Coronary artery (tissue), 2 donors: ENCODE measurements around the gene RNF157.
"Not testable (repeated sequence)": the region's sequence is repeated elsewhere in the genome, so short reads cannot be mapped to it uniquely, and the experiment has no call there.

Source experiments
- DNase-seq: peaks from one replicate; pipeline ENCODE4 v3.0.0-alpha.2; 2017; ENCODE audit warnings: low spot score
- H3K27ac ChIP-seq, 2 donors: fragments of 200-600 bp; sonication (generic); one replicate each; pipeline ENCODE4 v1.5.1; 2016 to 2019
- H3K4me3 ChIP-seq: fragments of 200-600 bp; sonication (generic); 2 replicates; pipeline ENCODE4 v1.5.1; 2016; ENCODE audit warnings: mild to moderate bottlenecking, moderate library complexity
- TF ChIP-seq, protein P1 (sequence below): fragments of 200-600 bp; sonication (generic); IDR thresholded peaks from one replicate; pipeline ENCODE4 v1.5.1; 2019; ENCODE audit warnings: antibody characterized with exemption

The RNF157 gene

DNA sequence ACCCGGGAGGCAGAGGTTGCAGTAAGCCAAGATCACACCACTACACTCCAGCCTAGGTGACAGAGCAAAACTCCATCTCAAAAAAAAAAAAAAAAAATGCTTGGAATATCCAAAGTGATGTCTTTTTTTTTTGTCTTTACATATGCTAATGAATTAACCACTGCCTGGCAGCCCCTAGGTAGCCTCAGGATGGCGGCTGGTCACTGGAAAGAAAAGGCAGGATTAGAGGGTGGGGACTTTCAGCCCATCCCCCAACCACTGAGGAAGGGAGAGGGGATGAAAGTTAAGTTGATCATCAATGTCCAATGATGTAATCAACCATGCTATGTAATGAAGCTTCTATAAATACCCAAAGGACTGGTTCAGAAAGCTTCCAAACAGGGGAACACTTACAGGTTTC lies 26.8 kb downstream of the RNF157 start:
- no peak overlapping the region for H3K27ac ChIP-seq

GRCh38 chr17:76208120-76208519 lies 32.2 kb downstream of the RNF157 start:
- DNase-seq = no peak
- H3K4me3 ChIP-seq = no peak overlapping the region
- no peak overlapping the region for H3K27ac ChIP-seq
- TF ChIP-seq, protein P1, sequence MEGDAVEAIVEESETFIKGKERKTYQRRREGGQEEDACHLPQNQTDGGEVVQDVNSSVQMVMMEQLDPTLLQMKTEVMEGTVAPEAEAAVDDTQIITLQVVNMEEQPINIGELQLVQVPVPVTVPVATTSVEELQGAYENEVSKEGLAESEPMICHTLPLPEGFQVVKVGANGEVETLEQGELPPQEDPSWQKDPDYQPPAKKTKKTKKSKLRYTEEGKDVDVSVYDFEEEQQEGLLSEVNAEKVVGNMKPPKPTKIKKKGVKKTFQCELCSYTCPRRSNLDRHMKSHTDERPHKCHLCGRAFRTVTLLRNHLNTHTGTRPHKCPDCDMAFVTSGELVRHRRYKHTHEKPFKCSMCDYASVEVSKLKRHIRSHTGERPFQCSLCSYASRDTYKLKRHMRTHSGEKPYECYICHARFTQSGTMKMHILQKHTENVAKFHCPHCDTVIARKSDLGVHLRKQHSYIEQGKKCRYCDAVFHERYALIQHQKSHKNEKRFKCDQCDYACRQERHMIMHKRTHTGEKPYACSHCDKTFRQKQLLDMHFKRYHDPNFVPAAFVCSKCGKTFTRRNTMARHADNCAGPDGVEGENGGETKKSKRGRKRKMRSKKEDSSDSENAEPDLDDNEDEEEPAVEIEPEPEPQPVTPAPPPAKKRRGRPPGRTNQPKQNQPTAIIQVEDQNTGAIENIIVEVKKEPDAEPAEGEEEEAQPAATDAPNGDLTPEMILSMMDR = no peak

More for the DNA sequence above, 26.8 kb downstream of the RNF157 start:
- TF ChIP-seq, protein P1 = no peak
- H3K4me3 ChIP-seq = no peak overlapping the region
- DNase-seq = no peak

GRCh38 chr17:76207275-76208059 lies 32.8 kb downstream of the RNF157 start:
- Histone ChIP-seq H3K4me3 (no peak overlapping the region), H3K27ac (no peak overlapping the region)
- TF ChIP-seq, protein P1 = no peak
- no peak for DNase-seq

DNA sequence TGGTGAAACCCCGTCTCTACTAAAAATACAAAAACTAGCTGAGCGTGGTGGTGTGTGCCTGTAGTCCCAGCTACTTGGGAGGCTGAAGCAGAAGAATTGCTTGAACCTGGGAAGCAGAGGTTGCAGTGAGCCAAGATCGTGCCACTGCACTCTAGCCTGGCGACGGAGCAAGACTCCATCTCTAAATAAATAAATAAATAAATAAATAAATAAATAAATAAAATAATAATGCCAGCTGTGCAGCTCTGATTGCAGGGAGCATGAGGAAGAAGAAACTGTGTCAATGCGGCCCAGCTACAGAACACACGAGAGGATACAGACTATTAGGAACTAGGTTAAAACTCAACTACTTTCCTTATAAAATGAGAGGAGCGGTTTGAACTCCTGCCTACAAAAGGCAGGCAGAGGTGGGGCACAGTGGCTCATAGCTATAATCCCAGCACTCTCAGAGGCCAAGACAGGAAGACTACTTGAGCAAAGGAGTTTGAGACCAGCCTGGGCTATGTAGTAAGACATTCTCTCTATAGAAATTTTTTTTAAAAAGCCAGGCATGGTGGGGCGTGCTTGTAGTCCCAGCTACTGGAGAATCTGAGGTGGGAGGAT lies 34.6 kb downstream of the RNF157 start:
- not testable (repeated sequence) for DNase-seq, H3K27ac ChIP-seq, H3K4me3 ChIP-seq

DNA sequence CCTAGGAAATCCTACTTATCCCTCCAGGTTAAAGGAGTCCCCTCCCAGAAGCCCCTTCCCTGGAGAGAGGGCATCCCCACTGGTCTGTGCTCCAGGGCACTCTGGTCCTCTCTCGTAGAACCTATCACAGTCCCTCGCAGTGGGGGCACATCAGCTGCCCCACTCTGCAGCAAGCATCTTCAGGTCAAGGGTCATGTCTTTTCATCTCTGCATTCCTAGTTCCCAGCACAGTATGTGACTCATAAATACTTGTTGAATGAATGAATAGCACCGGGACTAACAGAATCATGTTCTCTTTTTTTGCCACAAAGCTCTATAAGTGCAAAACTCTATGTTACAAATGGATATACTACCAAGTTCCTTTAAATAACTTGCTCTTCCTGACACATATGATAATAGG lies 36.0 kb downstream of the RNF157 start:
- no peak overlapping the region for H3K4me3 ChIP-seq
- H3K27ac ChIP-seq = no peak overlapping the region
- no peak for DNase-seq
- TF ChIP-seq, protein P1 = no peak

DNA sequence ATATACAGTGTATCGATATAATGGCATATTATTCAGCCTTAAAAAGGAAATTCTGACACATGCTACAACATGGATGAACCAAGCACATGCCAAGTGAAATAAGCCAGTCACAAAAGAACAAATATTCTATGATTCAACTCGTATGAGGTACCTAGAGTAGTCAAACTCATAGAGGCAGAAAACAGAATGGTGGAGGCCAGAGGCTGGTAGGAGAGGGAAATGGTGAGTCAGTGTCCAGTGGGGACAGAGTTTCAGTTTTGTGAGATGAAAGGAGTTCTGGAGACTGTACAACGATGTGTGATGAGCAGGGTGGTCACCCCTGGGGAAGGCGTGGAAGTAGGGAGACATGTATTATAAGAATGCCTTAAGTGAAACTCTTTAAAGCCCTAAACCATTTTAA lies 39.9 kb downstream of the RNF157 start:
- no peak for DNase-seq

GRCh38 chr17:76199469-76199868 lies 40.8 kb downstream of the RNF157 start:
- TF ChIP-seq, protein P1 = no peak
- no peak overlapping the region for H3K27ac ChIP-seq
- no peak overlapping the region for H3K4me3 ChIP-seq
- DNase-seq = no peak

More for the DNA sequence above, 39.9 kb downstream of the RNF157 start:
- TF ChIP-seq, protein P1 = no peak
- Histone ChIP-seq H3K4me3 (no peak overlapping the region), H3K27ac (no peak overlapping the region)
